ENCODE results near the gene ZNF750.

DNA sequence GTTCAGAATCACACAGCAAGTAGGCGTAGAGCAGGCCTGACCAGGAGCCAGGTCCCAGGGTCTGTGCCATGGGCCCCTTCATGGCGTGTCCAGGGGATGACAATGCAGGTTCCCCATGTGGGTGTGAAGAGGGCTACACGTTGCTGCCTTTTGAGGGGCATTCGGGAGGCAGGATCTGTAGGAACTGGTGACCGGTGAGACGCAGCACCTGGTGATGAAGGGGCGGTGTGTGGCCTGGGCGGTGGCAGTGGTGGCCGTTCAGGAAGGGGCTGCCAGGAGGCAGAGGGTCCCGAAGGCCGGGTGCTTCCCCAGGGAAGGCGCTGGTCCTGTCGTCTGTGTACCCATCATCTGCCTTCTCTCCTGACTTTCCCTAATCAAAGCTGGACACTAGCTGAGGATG is 34.6 kb downstream of the ZNF750 start:
- TF ChIP-seq CTCF (IDR thresholded peaks at IDR 0.05) (no peak), EP300 (IDR thresholded peaks at IDR 0.05) (no peak), POLR2A (IDR thresholded peaks at IDR 0.05) (no peak), POLR2AphosphoS5 (IDR thresholded peaks at IDR 0.05) (no peak)
